Upper lobe of left lung (tissue), 6 donors: ENCODE results near the gene NR2F6. TPM values are rescaled to one million over a fixed set of nuclear protein-coding genes. Genes with fewer than 3 reads are reported as not detected.

Experiments
- ATAC-seq, 2 donors: fragments of 200-7000 bp; cut with Tn5 transposase; one replicate each; pipeline ENCODE4 v1.9.1; 2022; ENCODE audit warnings: mild to moderate bottlenecking in 2 of 2, moderate library complexity in 2 of 2; ENCODE audit not compliant: low FRiP score in 2 of 2
- DNase-seq, 2 donors: peaks; one replicate each; pipeline ENCODE4 v3.0.0-alpha.2; 2019 to 2020
- H3K27ac ChIP-seq, 4 donors: fragments of 200-600 bp; sonication (generic); one replicate each; pipeline ENCODE4 v1.5.1; 2016 to 2019
- H3K27me3 ChIP-seq, 4 donors: fragments of 200-600 bp; sonication (generic); one replicate each; pipeline ENCODE4 v1.5.1; 2017 to 2019
- H3K36me3 ChIP-seq, 4 donors: fragments of 200-600 bp; sonication (generic); one replicate each; pipeline ENCODE4 v1.5.1; 2016 to 2019
- H3K4me1 ChIP-seq, 4 donors: fragments of 200-600 bp; sonication (generic); one replicate each; pipeline ENCODE4 v1.5.1; 2018 to 2019
- H3K4me3 ChIP-seq, 4 donors: fragments of 200-600 bp; sonication (generic); one replicate each; pipeline ENCODE4 v1.5.1; 2017 to 2019; ENCODE audit warnings: mild to moderate bottlenecking in 2 of 4, moderate library complexity in 1 of 4
- H3K9me3 ChIP-seq, 4 donors: fragments of 200-600 bp; sonication (generic); one replicate each; pipeline ENCODE4 v1.5.1; 2018 to 2019
- CTCF ChIP-seq, 6 experiments: fragments of 450-650 bp in 4 of 6; fragments of 200-600 bp in 2 of 6; sonication (generic) in 2 of 6; IDR thresholded peaks; one replicate each; pipeline ENCODE4 v1.5.1; 2016 to 2019; ENCODE audit warnings: antibody characterized with exemption in 6 of 6
- EP300 ChIP-seq, 4 donors: sonication (generic); formaldehyde crosslinking; IDR thresholded peaks; one replicate each; pipeline ENCODE4 v1.5.1; 2017; ENCODE audit warnings: antibody characterized with exemption in 4 of 4, control low read depth in 2 of 4
- POLR2A ChIP-seq, 4 donors: fragments of 450-650 bp; IDR thresholded peaks; one replicate each; pipeline ENCODE4 v1.5.1; 2016 to 2017; ENCODE audit warnings: antibody characterized with exemption in 4 of 4, mild to moderate bottlenecking in 2 of 4
- POLR2AphosphoS5 ChIP-seq, 2 donors: sonication (generic); formaldehyde crosslinking; IDR thresholded peaks; one replicate each; pipeline ENCODE4 v1.5.1; 2017; ENCODE audit warnings: antibody characterized with exemption in 2 of 2
- WGBS, 2 donors: methylation state at CpG; one replicate each; pipeline ENCODE4 v1.1.5; 2017 to 2018; 5-methylcytosine and 5-hydroxymethylcytosine counted together
- total RNA-seq, 6 donors: library from RNA; depleted of rRNA in 4 of 6; stranded (reverse); fragments of >200 nt in 4 of 6; gene quantifications; one replicate each; pipeline versions ENCODE4 v1.1.0 to v1.2.1, GENCODE V29; 2016 to 2021
- donor health status: DM: no; HTN: no; CAD: no; lungs with moderate emphysema.
- donor health status: DM: no; HTN: yes; CAD: no; lungs with severe emphysema.

The NR2F6 gene
- 10 to 100 TPM; 55.5 to 86.8 (median 63.1) TPM for total RNA-seq

GRCh38 chr19:17245535-17245984 lies at the start of gene NR2F6:
Gene NR2F6 (minus strand): TSS chr19:17245919. CDS start chr19:17245220, 699 bp downstream.
- peak within 1 kb of the TSS; percentile 92 to 97 (median 96) for H3K4me3 ChIP-seq
- no CpG with 5 or more reads among the region's 72 CpGs for WGBS, 2 donors
- peak within 1 kb of the TSS; percentile 81 to 92 (median 90) for H3K27ac ChIP-seq
- TF ChIP-seq CTCF (IDR thresholded peaks at IDR 0.05) (no peak), POLR2A (IDR thresholded peaks at IDR 0.05) (peak in 1 of 4 donors; percentile 24), EP300 (IDR thresholded peaks at IDR 0.05) (no peak), POLR2AphosphoS5 (IDR thresholded peaks at IDR 0.05) (peak; percentile 39 to 64)
- peaks cover 28 to 56% (median 45%) of the 10 kb centered on the region in 4 donors for H3K4me1 ChIP-seq
- no peak for DNase-seq
- H3K9me3 ChIP-seq: no peaks in the 10 kb centered on the region
- no peaks in the 10 kb centered on the region for H3K27me3 ChIP-seq
- H3K36me3 ChIP-seq: peaks cover 0 to 5% (median under 1%) of the 10 kb centered on the region in 4 donors
- no peak for ATAC-seq

- Histone ChIP-seq H3K27ac (no peak overlapping the region), H3K36me3 (peaks cover 0 to 3% (median 0%) of the 10 kb centered on the region in 4 donors), H3K9me3 (no peaks in the 10 kb centered on the region), H3K4me1 (peaks cover 4 to 23% (median 12%) of the 10 kb centered on the region in 4 donors), H3K27me3 (no peaks in the 10 kb centered on the region), H3K4me3 (no peak overlapping the region)
- ATAC-seq: peak in 1 of 2 donors; percentile 50
- DNase-seq: peak in 1 of 2 donors; percentile 93
- WGBS, 2 donors: 83% methylated on average over 23 to 48 of the region's 48 CpGs
- TF ChIP-seq POLR2AphosphoS5 (IDR thresholded peaks at IDR 0.05) (no peak), CTCF (IDR thresholded peaks at IDR 0.05) (no peak), POLR2A (IDR thresholded peaks at IDR 0.05) (no peak), EP300 (IDR thresholded peaks at IDR 0.05) (no peak)
Observed at GRCh38 chr19:17294051-17294891, 48.6 kb upstream of the NR2F6 start.

GRCh38 chr19:17293605-17294004 lies 47.9 kb upstream of the NR2F6 start:
- H3K4me1 ChIP-seq: peaks cover 4 to 24% (median 12%) of the 10 kb centered on the region in 4 donors
- H3K27ac ChIP-seq: no peak overlapping the region
- ATAC-seq (no peak), DNase-seq (no peak)
- 91 to 92% methylated on average over 13 to 14 of the region's 14 CpGs for WGBS, 2 donors
- no peaks in the 10 kb centered on the region for H3K27me3 ChIP-seq
- no peaks in the 10 kb centered on the region for H3K9me3 ChIP-seq
- TF ChIP-seq POLR2A (IDR thresholded peaks at IDR 0.05): no peak
- TF ChIP-seq EP300 (IDR thresholded peaks at IDR 0.05): no peak
- TF ChIP-seq POLR2AphosphoS5 (IDR thresholded peaks at IDR 0.05): no peak
- TF ChIP-seq CTCF (IDR thresholded peaks at IDR 0.05): no peak
- no peak overlapping the region for H3K4me3 ChIP-seq
- peaks cover 0 to 3% (median 0%) of the 10 kb centered on the region in 4 donors for H3K36me3 ChIP-seq

- H3K9me3 ChIP-seq: no peaks in the 10 kb centered on the region
- 4 to 11% methylated on average over 8 to 18 of the region's 46 CpGs for WGBS, 2 donors
- DNase-seq (peak; percentile 71 to 96), ATAC-seq (peak; percentile 94 to 96)
- TF ChIP-seq POLR2A (IDR thresholded peaks at IDR 0.05) (peak in 1 of 4 donors; percentile 19), EP300 (IDR thresholded peaks at IDR 0.05) (no peak), CTCF (IDR thresholded peaks at IDR 0.05) (peak; percentile 68 to 78 (median 70))
- H3K4me1 ChIP-seq: peaks cover 4 to 24% (median 12%) of the 10 kb centered on the region in 4 donors
- H3K27me3 ChIP-seq: no peaks in the 10 kb centered on the region
- H3K4me3 ChIP-seq: peak overlapping the region; percentile 41 to 62 (median 57)
- peak overlapping the region; percentile 43 to 74 (median 62) for H3K27ac ChIP-seq
- H3K36me3 ChIP-seq: peaks cover 0 to 3% (median 0%) of the 10 kb centered on the region in 4 donors
Observed at GRCh38 chr19:17292301-17293074, 46.8 kb upstream of the NR2F6 start.
